GM12872 (cell line): ENCODE data around the gene LTO1.

Source experiments
- TF ChIP-seq, protein P1 (sequence below): IDR thresholded peaks from 3 replicates; pipeline ENCODE4 v1.5.1; 2011; ENCODE audit warnings: low read depth, mild to moderate bottlenecking, low read length, moderate library complexity; ENCODE audit not compliant: insufficient read depth

The LTO1 gene

DNA sequence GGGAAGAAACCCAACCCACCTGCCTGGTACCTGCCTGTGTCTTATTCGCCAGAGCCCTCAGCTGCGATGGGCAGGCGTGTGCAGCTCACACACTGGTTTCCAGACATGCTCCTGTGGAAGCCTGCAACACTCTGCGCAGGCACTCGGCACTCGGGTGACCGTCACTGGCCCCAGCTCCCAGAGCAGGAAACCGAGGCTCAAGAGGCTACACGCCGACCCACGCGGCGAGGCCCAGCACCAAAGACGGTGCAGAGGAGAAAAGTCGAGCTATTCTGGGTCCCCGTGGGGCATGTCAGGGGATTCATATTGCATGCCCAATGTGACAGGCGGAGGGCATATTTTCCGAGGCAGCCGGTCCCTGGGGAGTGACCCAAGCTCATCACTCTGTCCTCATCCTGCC, 40.3 kb upstream of the LTO1 start:
- TF ChIP-seq, protein P1, sequence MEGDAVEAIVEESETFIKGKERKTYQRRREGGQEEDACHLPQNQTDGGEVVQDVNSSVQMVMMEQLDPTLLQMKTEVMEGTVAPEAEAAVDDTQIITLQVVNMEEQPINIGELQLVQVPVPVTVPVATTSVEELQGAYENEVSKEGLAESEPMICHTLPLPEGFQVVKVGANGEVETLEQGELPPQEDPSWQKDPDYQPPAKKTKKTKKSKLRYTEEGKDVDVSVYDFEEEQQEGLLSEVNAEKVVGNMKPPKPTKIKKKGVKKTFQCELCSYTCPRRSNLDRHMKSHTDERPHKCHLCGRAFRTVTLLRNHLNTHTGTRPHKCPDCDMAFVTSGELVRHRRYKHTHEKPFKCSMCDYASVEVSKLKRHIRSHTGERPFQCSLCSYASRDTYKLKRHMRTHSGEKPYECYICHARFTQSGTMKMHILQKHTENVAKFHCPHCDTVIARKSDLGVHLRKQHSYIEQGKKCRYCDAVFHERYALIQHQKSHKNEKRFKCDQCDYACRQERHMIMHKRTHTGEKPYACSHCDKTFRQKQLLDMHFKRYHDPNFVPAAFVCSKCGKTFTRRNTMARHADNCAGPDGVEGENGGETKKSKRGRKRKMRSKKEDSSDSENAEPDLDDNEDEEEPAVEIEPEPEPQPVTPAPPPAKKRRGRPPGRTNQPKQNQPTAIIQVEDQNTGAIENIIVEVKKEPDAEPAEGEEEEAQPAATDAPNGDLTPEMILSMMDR, result no peak

DNA sequence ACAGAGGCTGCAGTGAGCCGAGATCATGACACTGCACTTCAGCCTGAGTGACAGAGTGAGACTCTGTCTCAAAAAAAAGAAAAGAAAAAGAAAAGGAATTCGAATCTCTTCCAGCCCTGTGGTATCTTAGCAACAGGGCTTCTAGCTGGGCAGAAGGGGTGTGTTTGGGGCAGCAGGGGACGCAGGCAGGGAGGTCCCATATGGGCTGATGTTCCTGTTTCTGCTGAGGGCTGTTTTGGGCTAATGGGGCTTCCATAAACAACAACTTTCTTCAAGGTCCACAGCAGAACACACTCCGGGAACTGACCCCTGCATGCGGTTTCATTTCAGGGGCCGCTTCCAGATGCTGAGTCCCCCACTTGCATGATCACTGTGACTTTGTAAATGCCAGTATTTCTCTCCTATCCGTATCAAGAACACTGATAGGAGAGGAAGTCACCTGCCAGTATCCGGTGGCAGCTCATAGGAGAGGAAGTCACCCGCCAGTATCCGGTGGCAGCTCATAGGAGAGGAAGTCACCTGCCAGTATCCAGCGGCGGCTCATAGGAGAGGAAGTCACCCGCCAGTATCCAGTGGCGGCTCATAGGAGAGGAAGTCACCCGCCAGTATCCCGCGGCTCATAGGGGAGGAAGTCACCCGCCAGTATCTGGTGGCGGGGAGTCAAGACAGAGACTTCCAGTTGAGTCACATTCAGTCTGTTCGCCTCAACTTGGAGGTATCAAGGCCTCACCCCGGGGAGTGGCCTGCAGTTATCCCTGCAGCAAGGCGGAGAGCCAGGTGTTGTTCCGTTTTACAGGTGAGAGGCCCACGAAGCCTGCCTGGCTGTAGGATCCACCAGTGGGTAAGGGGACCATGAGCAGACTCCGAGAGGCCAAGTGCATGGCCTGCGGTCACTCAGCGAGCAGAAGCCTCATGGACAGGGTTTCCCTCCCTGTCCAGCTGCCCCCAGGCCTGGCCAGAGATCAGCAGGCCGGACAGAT, 37.0 kb upstream of the LTO1 start:
- TF ChIP-seq, protein P1, result no peak

DNA sequence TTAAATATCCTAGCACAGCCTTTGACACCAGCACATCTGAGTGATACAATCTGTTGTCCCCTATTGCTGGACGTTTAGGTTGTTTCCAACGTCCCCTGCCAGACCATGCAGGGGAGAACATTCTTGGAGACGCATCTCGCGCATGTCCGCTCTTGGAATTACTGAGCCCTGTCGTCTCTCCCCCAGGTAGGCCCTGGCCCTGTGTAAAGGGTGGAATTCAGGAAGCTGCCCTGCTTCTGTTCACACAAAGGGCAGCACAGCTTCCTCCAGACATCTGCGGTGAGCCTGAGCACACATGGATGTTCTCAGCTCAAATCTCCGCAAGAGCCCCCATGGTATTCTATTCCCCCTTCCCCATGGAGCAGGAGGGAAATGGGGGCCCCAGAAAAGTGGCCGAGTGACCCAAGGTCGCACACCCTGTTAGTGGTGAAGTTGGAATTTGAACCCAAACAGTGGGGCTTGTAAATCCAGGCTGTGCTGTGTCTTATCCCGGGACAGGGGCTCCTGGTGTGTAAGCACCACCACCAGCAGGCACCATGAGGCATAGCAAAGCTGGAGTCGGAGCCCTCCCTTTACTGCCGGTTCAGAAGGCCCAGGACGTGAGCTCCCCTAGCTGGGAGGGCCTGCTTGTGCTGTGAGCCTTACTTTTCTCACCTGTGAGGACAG, 33.7 kb upstream of the LTO1 start:
- TF ChIP-seq, protein P1, result no peak

DNA sequence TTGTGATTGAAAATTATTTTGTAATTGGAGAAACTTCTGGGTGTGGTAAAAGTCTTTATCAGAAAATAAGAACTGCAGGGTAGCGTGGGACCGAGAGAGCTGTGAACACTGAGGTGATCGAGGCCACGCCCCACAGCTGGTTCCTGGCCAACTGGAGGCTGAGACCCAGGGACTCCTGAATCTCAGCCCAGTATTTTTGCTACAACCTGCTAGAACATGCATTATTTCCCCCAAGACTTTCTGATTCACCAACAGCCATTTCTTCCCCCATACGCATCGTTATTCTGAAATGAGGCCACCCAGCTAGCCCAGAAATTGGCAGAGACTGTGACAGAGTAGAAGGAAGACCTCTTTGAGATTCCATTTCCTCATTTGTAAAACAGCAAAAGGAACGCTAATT, 32.0 kb upstream of the LTO1 start:
- TF ChIP-seq, protein P1, result no peak

DNA sequence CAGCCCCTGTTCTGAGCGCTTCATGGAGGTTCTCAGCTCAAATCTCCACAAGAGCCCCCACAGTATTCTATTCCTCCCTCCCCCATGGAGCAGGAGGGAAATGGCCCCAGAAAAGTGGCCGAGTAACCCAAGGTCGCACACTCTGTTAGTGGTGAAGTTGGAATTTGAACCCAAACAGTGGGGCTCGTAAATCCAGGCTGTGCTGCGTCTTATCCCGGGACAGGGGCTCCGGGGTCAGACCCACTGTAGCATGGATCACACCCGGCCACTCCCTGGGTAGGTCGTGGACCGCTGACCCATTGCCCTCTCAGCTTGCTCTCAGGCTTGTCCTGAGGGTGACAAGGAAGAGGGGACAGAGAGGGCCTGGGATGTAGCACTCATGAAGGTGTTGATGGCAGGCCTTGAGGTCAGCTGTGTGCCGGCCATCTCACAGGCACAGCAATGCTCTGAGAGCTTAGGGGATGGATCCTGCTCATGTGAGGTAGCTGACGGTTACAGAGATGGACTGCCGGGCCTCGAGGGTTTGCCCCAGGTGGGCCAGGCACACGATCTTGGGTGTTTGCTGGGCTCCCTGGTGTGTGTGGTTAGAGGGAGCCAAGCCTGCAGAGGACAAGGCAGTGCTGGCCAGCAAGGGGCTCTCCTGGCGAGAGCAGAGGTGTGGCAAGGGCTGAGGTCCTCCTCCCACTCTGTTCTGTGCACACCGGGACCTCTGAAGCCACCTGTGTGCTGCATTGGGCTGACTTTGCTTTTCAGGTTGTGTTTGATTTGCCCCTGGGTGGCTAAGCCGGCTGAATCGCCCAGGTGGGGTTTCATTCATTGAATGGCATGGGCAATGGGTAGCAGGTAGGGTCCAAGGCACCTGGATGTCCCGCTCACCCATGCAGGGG, 31.0 kb upstream of the LTO1 start:
- TF ChIP-seq, protein P1, result no peak

DNA sequence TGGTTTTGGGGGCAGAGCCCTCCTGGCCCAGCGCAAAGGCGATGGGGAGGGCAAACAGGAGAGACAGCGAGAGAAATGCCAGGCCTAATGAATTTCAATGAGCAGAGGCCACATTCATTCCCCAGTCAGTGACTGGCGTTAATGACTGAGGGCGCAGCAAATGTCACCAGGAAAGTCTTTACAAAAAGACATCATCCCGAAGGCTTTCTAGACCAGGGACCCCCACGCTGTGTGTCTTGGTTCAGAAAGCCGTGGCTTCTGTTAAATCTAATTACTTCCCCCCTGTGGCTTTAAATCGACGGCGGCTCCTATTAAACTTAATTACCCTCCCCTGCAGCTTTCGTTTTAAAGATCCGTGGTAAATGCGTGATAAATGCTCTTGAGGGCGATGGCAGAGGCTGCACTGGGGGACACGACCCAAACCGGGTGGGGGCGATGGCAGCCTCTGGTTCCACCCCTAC, 30.2 kb upstream of the LTO1 start:
- TF ChIP-seq, protein P1, result no peak
